Effector CD4-positive, alpha-beta T cell (primary cell): ENCODE data around the gene SPTLC2.
A peak's percentile ranks its signal among the peaks of the same experiment; 100 is the strongest.

Experiments
- DNase-seq: peaks from one replicate; pipeline ENCODE4 v3.0.0-alpha.2; 2020

SPTLC2 gene

GRCh38 chr14:77458249-77458950 is 158.0 kb downstream of the SPTLC2 start:
- DNase-seq = no peak

GRCh38 chr14:77457522-77458248 is 158.8 kb downstream of the SPTLC2 start, which contains the start of the genes AHSA1 and VIPAS39:
Gene AHSA1, plus strand, starts transcription at chr14:77458093. Its CDS starts 97 bp downstream, at chr14:77458190.
Gene VIPAS39, minus strand, starts transcription at chr14:77457601. Its CDS starts 3,499 bp downstream, at chr14:77454102.
- peak; percentile 93 for DNase-seq

DNA sequence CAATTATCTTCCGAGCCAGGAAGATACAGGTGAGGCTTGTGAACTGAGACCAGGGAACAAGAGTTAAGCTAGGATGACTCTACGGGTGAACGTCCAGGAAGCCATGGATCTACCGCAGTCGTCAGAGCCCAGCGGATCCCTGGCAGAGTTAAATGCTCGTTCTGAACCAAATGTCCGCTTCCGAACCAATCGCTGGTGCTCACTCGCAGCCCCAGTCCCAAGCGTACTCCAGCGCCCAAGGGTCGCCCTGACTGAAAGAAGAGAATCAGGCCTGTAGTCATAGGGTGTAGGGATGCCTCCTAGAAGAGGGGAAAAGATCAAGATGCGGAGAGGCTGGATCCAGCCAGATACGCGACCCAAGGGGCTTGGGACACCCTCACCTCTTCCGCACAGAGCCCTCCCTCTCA is 159.3 kb downstream of the SPTLC2 start:
- no peak for DNase-seq
